HCT116 (cell line): ENCODE measurements around the gene DYNLRB1. TPM values are rescaled to one million over a fixed set of nuclear protein-coding genes. Genes with fewer than 3 reads are reported as not detected.

Source experiments
- ATAC-seq: fragments of 200-7000 bp; cut with Tn5 transposase; 2 replicates; pipeline ENCODE4 v1.9.1; 2020; ENCODE audit warnings: mild to moderate bottlenecking, moderate library complexity
- BruUV-seq: library from RNA; stranded (reverse); fragments of 400-500 nt; replicated peaks from 2 replicates; lab custom pipeline; 2021; lab: Mats Ljungman, UMichigan
- CTCF ChIA-PET: fragments of 300-600 bp; sonication (Branson Sonifier 250); formaldehyde crosslinking; loops from one replicate; lab custom pipeline; 2021; ENCODE audit warnings: antibody characterized with exemption; lab: Charles Lee
- POLR2A ChIA-PET: fragments of 300-600, 350-600 bp; sonication (Branson Sonifier 250); formaldehyde crosslinking; loops from one replicate; lab custom pipeline; 2021; ENCODE audit warnings: antibody characterized with exemption; lab: Charles Lee
- RAD21 ChIA-PET, 2 experiments: fragments of 300-600 bp; sonication (Branson Sonifier 250); formaldehyde crosslinking; loops; one replicate each; lab custom pipeline; 2023; ENCODE audit warnings: low total read pairs in 2 of 2; ENCODE audit not compliant: uncharacterized antibody in 2 of 2, unreplicated experiment in 2 of 2, low non-redundant PET in 1 of 2; lab: Charles Lee
- DNase-seq: peaks from one replicate; pipeline ENCODE4 v3.0.0-alpha.2; 2010; ENCODE audit warnings: low read depth, low spot score
- H2AFZ ChIP-seq: fragments of 200-600 bp; shearing (Covaris generic), sonication (generic); 2 replicates; pipeline ENCODE4 v1.6.1; 2017; ENCODE audit warnings: low read depth, mixed run types, mixed read lengths, antibody characterized with exemption, low read length; ENCODE audit not compliant: poor library complexity, severe bottlenecking
- H3K27ac ChIP-seq: 2 replicates; pipeline ENCODE4 v1.5.1; 2012; ENCODE audit warnings: low read depth, low read length
- H3K27me3 ChIP-seq: fragments of 200-600 bp; sonication (generic); 2 replicates; pipeline ENCODE4 v1.6.1; 2016; ENCODE audit warnings: mixed run types, low read length, mixed read lengths; ENCODE audit not compliant: insufficient read depth
- H3K36me3 ChIP-seq, 2 experiments: fragments of 200-500 bp in 1 of 2; fragments of 200-600 bp in 1 of 2; sonication (Bioruptor generic) in 1 of 2; sonication (generic) in 1 of 2; 2 replicates each; pipeline versions ENCODE4 v1.5.1 to v1.6.1; 2014 to 2016; ENCODE audit warnings: low read length in 2 of 2, inconsistent platforms in 1 of 2, mixed read lengths in 1 of 2, mixed run types in 1 of 2; ENCODE audit not compliant: insufficient read depth in 2 of 2, control insufficient read depth in 1 of 2
- H3K4me1 ChIP-seq, 2 experiments: fragments of 200-600 bp in 1 of 2; sonication (generic) in 1 of 2; 2 replicates each; pipeline versions ENCODE4 v1.5.1 to v1.6.1; 2012 to 2017; ENCODE audit warnings: low read length in 2 of 2, inconsistent platforms in 1 of 2, mild to moderate bottlenecking in 1 of 2, mixed read lengths in 1 of 2, mixed run types in 1 of 2, moderate library complexity in 1 of 2; ENCODE audit not compliant: insufficient read depth in 2 of 2, control insufficient read depth in 1 of 2
- H3K4me2 ChIP-seq: fragments of 200-600 bp; sonication (generic); 2 replicates; pipeline ENCODE4 v1.6.1; 2017; ENCODE audit warnings: mixed run types, low read length, mixed read lengths
- H3K4me3 ChIP-seq, 2 experiments: fragments of 200-600 bp in 1 of 2; sonication (generic) in 1 of 2; replicated peaks in 1 of 2; 2 replicates each; pipeline ENCODE4 v1.5.1; 2011 to 2016; ENCODE audit warnings: low read length in 2 of 2, control low read depth in 1 of 2, low read depth in 1 of 2, mild to moderate bottlenecking in 1 of 2, mixed read lengths in 1 of 2, mixed run types in 1 of 2
- H3K79me2 ChIP-seq: fragments of 200-600 bp; sonication (generic); 2 replicates; pipeline ENCODE4 v1.6.1; 2017; ENCODE audit warnings: mild to moderate bottlenecking, mixed run types, low read length, moderate library complexity, mixed read lengths; ENCODE audit not compliant: insufficient read depth
- H3K9ac ChIP-seq: fragments of 200-600 bp; sonication (generic); 2 replicates; pipeline ENCODE4 v1.6.1; 2016; ENCODE audit warnings: low read length, mixed read lengths
- H3K9me2 ChIP-seq: fragments of 200-600 bp; sonication (generic), shearing (Covaris generic); 2 replicates; pipeline ENCODE4 v1.6.1; 2017; ENCODE audit warnings: mixed run types, mild to moderate bottlenecking, moderate library complexity; ENCODE audit not compliant: insufficient read depth
- H3K9me3 ChIP-seq, 2 experiments: fragments of 200-500 bp in 1 of 2; fragments of 200-600 bp in 1 of 2; sonication (Bioruptor generic) in 1 of 2; sonication (generic) in 1 of 2; 2 replicates each; pipeline ENCODE4 v1.6.1; 2014 to 2017; ENCODE audit warnings: low read length in 2 of 2, mixed read lengths in 2 of 2, inconsistent platforms in 1 of 2, low read depth in 1 of 2, mild to moderate bottlenecking in 1 of 2, mixed run types in 1 of 2, moderate library complexity in 1 of 2; ENCODE audit not compliant: control insufficient read depth in 1 of 2, insufficient read depth in 1 of 2
- H4K20me1 ChIP-seq: fragments of 200-600 bp; sonication (generic), shearing (Covaris generic); 2 replicates; pipeline ENCODE4 v1.6.1; 2017; ENCODE audit warnings: mixed run types, mild to moderate bottlenecking, moderate library complexity; ENCODE audit not compliant: insufficient read depth
- ATF3 ChIP-seq: IDR thresholded peaks from 2 replicates; pipeline ENCODE4 v1.6.1; 2012
- CBX3 ChIP-seq: IDR thresholded peaks from 2 replicates; pipeline ENCODE4 v1.6.1; 2012; ENCODE audit warnings: low read depth
- CEBPB ChIP-seq: IDR thresholded peaks from 2 replicates; pipeline ENCODE4 v1.6.1; 2012; ENCODE audit warnings: low read depth
- CTCF ChIP-seq, 3 experiments: fragments of 200-600 bp in 1 of 3; sonication (generic) in 1 of 3; IDR thresholded peaks in 2 of 3; conservative IDR thresholded peaks in 1 of 3; 2 replicates each; pipeline ENCODE4 v1.5.1; 2012 to 2017; ENCODE audit warnings: low read depth in 2 of 3, low read length in 2 of 3, antibody characterized with exemption in 1 of 3, borderline replicate concordance in 1 of 3, control low read depth in 1 of 3, mild to moderate bottlenecking in 1 of 3, mixed read lengths in 1 of 3, mixed run types in 1 of 3, moderate library complexity in 1 of 3; ENCODE audit not compliant: insufficient read depth in 1 of 3
- ELF1 ChIP-seq: IDR thresholded peaks from 2 replicates; pipeline ENCODE4 v1.6.1; 2012; ENCODE audit warnings: low read depth, borderline replicate concordance
- EZH2phosphoT487 ChIP-seq: fragments of 200-600 bp; IDR thresholded peaks from 2 replicates; pipeline ENCODE4 v1.6.1; 2018; ENCODE audit warnings: antibody characterized with exemption, borderline replicate concordance
- FOSL1 ChIP-seq: IDR thresholded peaks from 2 replicates; pipeline ENCODE4 v1.6.1; 2012; ENCODE audit warnings: low read depth
- POLR2A ChIP-seq: IDR thresholded peaks from 2 replicates; pipeline ENCODE4 v1.7.0; 2011; ENCODE audit warnings: borderline replicate concordance; ENCODE audit not compliant: insufficient read depth, insufficient read length; ENCODE audit errors: extremely low read depth
- POLR2AphosphoS5 ChIP-seq: IDR thresholded peaks from 2 replicates; pipeline ENCODE4 v1.6.1; 2011; ENCODE audit warnings: mild to moderate bottlenecking, low read depth, low read length, moderate library complexity
- TCF7L2 ChIP-seq: IDR thresholded peaks from 2 replicates; pipeline ENCODE4 v1.7.0; 2011; ENCODE audit warnings: borderline replicate concordance, inconsistent platforms; ENCODE audit not compliant: insufficient read depth, insufficient read length; ENCODE audit errors: extremely low read depth
- YY1 ChIP-seq: IDR thresholded peaks from 2 replicates; pipeline ENCODE4 v1.6.1; 2011; ENCODE audit warnings: low read length, low read depth, moderate library complexity, mild to moderate bottlenecking; ENCODE audit not compliant: insufficient replicate concordance; ENCODE audit errors: extremely low read depth
- ZBTB33 ChIP-seq: IDR thresholded peaks from 2 replicates; pipeline ENCODE4 v1.6.1; 2011; ENCODE audit warnings: mild to moderate bottlenecking, low read length, moderate library complexity; ENCODE audit not compliant: insufficient replicate concordance; ENCODE audit errors: extremely low read depth
- ZFX ChIP-seq: fragments of 450-650 bp; IDR thresholded peaks from 2 replicates; pipeline ENCODE4 v1.6.1; 2017
- intact Hi-C: fragments of 100-400 bp; cut with micrococcal nuclease; formaldehyde crosslinking; loops from 2 replicates; pipeline ENCODE4 v1.10.0; 2022
- total RNA-seq: library from RNA; stranded (reverse); gene quantifications from one replicate; pipeline ENCODE4 v1.2.1, GENCODE V29; 2021; ENCODE audit not compliant: unreplicated experiment
- TF ChIP-seq, protein P1 (sequence below): IDR thresholded peaks from 2 replicates; pipeline ENCODE4 v1.6.1; 2012

Gene DYNLRB1
- total RNA-seq, 1 experiment from 2014 or later: 106 TPM

GRCh38 chr20:34543463-34544056 is 27.3 kb downstream of the DYNLRB1 start:
- Histone ChIP-seq H3K4me2 (no peak overlapping the region), H2AFZ (no peak overlapping the region), H3K79me2 (no peaks in the 10 kb centered on the region), H3K4me1 (no peaks in the 10 kb centered on the region), H3K9me3 (no peaks in the 10 kb centered on the region), H3K9ac (no peak overlapping the region), H3K4me3 (no peak overlapping the region), H3K36me3 (peaks cover 14 to 17% of the 10 kb centered on the region in 2 experiments; a peak in 3 of 4 replicates), H3K27ac (no peak overlapping the region), H3K27me3 (no peaks in the 10 kb centered on the region), H4K20me1 (no peaks in the 10 kb centered on the region), H3K9me2 (no peaks in the 10 kb centered on the region)
- ATAC-seq (no peak), DNase-seq (no peak)
- no TSS peak for BruUV-seq
- ChIA-PET CTCF (interaction anchor here (1.0 kb wide), 1 partner anchor 231 kb away, joined by 3 read pairs; no protein-coding TSS in a partner anchor), POLR2A (no interaction called here), RAD21 (no interaction called here)
- intact Hi-C loops: no loop called here
- TF ChIP-seq ZFX: no peak
- no peak for TF ChIP-seq ELF1
- TF ChIP-seq TCF7L2: no peak
- TF ChIP-seq, protein P1, sequence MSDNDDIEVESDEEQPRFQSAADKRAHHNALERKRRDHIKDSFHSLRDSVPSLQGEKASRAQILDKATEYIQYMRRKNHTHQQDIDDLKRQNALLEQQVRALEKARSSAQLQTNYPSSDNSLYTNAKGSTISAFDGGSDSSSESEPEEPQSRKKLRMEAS: no peak
- TF ChIP-seq CTCF (IDR thresholded peaks at IDR 0.05 in 2 of 3, conservative IDR thresholded peaks at IDR 0.05 in 1 of 3; ENCODE audit: borderline replicate concordance in 1 of 3, insufficient read depth in 1 of 3, low read depth in 2 of 3, low read length in 2 of 3): no peak
- no peak for TF ChIP-seq POLR2AphosphoS5
- TF ChIP-seq ATF3: no peak
- no peak for TF ChIP-seq YY1
- no peak for TF ChIP-seq CEBPB
- no peak for TF ChIP-seq EZH2phosphoT487
- no peak for TF ChIP-seq FOSL1
- no peak for TF ChIP-seq POLR2A
- no peak for TF ChIP-seq CBX3
- TF ChIP-seq ZBTB33: no peak
- TF ChIP-seq, all 23 proteins: peak for 0
